Measurements from ENCODE around the gene BHMT2. TPM values are rescaled to one million over a fixed set of nuclear protein-coding genes. Genes with fewer than 3 reads are reported as not detected.

Gene BHMT2
- total and polyA plus RNA-seq, 2 experiments from 2014 or later, result 1.7 to 1.9 TPM

DNA sequence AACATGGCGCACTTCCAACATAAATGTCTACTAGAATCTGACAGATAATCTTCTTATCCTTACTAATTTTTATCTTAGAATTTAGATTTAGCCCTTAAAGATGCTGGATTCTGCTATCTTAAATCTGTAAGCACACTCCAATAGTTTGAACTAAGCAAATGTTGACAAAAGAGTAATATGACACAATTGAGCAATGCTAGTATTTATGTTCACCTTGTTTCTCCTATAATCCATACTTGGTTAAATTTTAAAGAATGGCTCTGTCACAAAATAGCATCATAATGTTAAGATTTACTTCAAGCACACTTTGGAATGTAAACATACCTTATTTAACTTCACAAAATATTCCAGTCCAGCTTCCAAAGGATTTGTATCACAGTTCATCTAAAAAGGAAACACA is 45.6 kb upstream of the BHMT2 start:
- no peak overlapping the region for H3K27ac Mint-ChIP-seq
- peaks cover 21% of the 10 kb centered on the region for H3K4me1 Mint-ChIP-seq
- H3K4me3 Mint-ChIP-seq, result no peak overlapping the region
- H3K4me2 ChIP-seq, result no peak overlapping the region
- no peaks in the 10 kb centered on the region for H3K79me2 ChIP-seq (replicated peaks; ENCODE audit: insufficient read depth)
- no peaks in the 10 kb centered on the region for H3K27me3 ChIP-seq (ENCODE audit: insufficient read depth)
- H3F3A ChIP-seq (replicated peaks; ENCODE audit: low read depth), result no peaks in the 10 kb centered on the region
- no peaks in the 10 kb centered on the region for H3K36me3 Mint-ChIP-seq (ENCODE audit: low read depth)
- H3K4me3 ChIP-seq, result no peak overlapping the region
- H3K9me2 ChIP-seq (ENCODE audit: insufficient read depth), result no peaks in the 10 kb centered on the region
- peaks cover 3% of the 10 kb centered on the region for H3K27me3 Mint-ChIP-seq (ENCODE audit: insufficient read depth, low read depth, poor library complexity)
- no peak for ATAC-seq
- H3K27ac ChIP-seq (ENCODE audit: low read depth), result no peak overlapping the region
- H4K20me1 ChIP-seq (replicated peaks; ENCODE audit: insufficient read depth), result no peaks in the 10 kb centered on the region
- H3K4me1 ChIP-seq (ENCODE audit: insufficient read depth), result peaks cover 14% of the 10 kb centered on the region
- TF ChIP-seq, protein P1, sequence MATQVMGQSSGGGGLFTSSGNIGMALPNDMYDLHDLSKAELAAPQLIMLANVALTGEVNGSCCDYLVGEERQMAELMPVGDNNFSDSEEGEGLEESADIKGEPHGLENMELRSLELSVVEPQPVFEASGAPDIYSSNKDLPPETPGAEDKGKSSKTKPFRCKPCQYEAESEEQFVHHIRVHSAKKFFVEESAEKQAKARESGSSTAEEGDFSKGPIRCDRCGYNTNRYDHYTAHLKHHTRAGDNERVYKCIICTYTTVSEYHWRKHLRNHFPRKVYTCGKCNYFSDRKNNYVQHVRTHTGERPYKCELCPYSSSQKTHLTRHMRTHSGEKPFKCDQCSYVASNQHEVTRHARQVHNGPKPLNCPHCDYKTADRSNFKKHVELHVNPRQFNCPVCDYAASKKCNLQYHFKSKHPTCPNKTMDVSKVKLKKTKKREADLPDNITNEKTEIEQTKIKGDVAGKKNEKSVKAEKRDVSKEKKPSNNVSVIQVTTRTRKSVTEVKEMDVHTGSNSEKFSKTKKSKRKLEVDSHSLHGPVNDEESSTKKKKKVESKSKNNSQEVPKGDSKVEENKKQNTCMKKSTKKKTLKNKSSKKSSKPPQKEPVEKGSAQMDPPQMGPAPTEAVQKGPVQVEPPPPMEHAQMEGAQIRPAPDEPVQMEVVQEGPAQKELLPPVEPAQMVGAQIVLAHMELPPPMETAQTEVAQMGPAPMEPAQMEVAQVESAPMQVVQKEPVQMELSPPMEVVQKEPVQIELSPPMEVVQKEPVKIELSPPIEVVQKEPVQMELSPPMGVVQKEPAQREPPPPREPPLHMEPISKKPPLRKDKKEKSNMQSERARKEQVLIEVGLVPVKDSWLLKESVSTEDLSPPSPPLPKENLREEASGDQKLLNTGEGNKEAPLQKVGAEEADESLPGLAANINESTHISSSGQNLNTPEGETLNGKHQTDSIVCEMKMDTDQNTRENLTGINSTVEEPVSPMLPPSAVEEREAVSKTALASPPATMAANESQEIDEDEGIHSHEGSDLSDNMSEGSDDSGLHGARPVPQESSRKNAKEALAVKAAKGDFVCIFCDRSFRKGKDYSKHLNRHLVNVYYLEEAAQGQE (IDR thresholded peaks at IDR 0.05; ENCODE audit: unreplicated experiment), result no peak
- TF ChIP-seq POLR2AphosphoS5 (IDR thresholded peaks at IDR 0.05; ENCODE audit: low read depth) (no peak), ZNF331 (CRISPR knock-in tag; IDR thresholded peaks at IDR 0.05; ENCODE audit: low read depth) (no peak), JUNB (IDR thresholded peaks at IDR 0.05; ENCODE audit: unreplicated experiment) (no peak), EZH2 (IDR thresholded peaks at IDR 0.05; ENCODE audit: low read depth, unreplicated experiment) (no peak), STAT1 (IDR thresholded peaks at IDR 0.05; ENCODE audit: unreplicated experiment) (no peak), EZH2phosphoT487 (IDR thresholded peaks at IDR 0.05; ENCODE audit: unreplicated experiment) (no peak), NANOG (IDR thresholded peaks at IDR 0.05; ENCODE audit: borderline replicate concordance) (no peak), CREB1 (CRISPR knock-in tag; IDR thresholded peaks at IDR 0.05; ENCODE audit: low read depth) (no peak), ZNF114 (CRISPR knock-in tag; IDR thresholded peaks at IDR 0.05) (no peak)
- TF ChIP-seq, protein P2, sequence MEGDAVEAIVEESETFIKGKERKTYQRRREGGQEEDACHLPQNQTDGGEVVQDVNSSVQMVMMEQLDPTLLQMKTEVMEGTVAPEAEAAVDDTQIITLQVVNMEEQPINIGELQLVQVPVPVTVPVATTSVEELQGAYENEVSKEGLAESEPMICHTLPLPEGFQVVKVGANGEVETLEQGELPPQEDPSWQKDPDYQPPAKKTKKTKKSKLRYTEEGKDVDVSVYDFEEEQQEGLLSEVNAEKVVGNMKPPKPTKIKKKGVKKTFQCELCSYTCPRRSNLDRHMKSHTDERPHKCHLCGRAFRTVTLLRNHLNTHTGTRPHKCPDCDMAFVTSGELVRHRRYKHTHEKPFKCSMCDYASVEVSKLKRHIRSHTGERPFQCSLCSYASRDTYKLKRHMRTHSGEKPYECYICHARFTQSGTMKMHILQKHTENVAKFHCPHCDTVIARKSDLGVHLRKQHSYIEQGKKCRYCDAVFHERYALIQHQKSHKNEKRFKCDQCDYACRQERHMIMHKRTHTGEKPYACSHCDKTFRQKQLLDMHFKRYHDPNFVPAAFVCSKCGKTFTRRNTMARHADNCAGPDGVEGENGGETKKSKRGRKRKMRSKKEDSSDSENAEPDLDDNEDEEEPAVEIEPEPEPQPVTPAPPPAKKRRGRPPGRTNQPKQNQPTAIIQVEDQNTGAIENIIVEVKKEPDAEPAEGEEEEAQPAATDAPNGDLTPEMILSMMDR (conservative IDR thresholded peaks at IDR 0.05; ENCODE audit: low read depth in 2 of 2), result no peak
- TF ChIP-seq, protein P3, sequence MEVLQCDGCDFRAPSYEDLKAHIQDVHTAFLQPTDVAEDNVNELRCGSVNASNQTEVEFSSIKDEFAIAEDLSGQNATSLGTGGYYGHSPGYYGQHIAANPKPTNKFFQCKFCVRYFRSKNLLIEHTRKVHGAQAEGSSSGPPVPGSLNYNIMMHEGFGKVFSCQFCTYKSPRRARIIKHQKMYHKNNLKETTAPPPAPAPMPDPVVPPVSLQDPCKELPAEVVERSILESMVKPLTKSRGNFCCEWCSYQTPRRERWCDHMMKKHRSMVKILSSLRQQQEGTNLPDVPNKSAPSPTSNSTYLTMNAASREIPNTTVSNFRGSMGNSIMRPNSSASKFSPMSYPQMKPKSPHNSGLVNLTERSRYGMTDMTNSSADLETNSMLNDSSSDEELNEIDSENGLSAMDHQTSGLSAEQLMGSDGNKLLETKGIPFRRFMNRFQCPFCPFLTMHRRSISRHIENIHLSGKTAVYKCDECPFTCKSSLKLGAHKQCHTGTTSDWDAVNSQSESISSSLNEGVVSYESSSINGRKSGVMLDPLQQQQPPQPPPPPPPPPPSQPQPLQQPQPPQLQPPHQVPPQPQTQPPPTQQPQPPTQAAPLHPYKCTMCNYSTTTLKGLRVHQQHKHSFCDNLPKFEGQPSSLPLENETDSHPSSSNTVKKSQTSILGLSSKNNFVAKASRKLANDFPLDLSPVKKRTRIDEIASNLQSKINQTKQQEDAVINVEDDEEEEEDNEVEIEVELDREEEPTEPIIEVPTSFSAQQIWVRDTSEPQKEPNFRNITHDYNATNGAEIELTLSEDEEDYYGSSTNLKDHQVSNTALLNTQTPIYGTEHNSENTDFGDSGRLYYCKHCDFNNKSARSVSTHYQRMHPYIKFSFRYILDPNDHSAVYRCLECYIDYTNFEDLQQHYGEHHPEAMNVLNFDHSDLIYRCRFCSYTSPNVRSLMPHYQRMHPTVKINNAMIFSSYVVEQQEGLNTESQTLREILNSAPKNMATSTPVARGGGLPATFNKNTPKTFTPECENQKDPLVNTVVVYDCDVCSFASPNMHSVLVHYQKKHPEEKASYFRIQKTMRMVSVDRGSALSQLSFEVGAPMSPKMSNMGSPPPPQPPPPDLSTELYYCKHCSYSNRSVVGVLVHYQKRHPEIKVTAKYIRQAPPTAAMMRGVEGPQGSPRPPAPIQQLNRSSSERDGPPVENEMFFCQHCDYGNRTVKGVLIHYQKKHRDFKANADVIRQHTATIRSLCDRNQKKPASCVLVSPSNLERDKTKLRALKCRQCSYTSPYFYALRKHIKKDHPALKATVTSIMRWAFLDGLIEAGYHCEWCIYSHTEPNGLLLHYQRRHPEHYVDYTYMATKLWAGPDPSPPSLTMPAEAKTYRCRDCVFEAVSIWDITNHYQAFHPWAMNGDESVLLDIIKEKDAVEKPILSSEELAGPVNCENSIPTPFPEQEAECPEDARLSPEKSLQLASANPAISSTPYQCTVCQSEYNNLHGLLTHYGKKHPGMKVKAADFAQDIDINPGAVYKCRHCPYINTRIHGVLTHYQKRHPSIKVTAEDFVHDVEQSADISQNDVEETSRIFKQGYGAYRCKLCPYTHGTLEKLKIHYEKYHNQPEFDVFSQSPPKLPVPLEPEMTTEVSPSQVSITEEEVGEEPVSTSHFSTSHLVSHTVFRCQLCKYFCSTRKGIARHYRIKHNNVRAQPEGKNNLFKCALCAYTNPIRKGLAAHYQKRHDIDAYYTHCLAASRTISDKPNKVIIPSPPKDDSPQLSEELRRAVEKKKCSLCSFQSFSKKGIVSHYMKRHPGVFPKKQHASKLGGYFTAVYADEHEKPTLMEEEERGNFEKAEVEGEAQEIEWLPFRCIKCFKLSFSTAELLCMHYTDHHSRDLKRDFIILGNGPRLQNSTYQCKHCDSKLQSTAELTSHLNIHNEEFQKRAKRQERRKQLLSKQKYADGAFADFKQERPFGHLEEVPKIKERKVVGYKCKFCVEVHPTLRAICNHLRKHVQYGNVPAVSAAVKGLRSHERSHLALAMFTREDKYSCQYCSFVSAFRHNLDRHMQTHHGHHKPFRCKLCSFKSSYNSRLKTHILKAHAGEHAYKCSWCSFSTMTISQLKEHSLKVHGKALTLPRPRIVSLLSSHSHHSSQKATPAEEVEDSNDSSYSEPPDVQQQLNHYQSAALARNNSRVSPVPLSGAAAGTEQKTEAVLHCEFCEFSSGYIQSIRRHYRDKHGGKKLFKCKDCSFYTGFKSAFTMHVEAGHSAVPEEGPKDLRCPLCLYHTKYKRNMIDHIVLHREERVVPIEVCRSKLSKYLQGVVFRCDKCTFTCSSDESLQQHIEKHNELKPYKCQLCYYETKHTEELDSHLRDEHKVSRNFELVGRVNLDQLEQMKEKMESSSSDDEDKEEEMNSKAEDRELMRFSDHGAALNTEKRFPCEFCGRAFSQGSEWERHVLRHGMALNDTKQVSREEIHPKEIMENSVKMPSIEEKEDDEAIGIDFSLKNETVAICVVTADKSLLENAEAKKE (CRISPR knock-in tag; IDR thresholded peaks at IDR 0.05), result no peak
- TF ChIP-seq, protein P4, sequence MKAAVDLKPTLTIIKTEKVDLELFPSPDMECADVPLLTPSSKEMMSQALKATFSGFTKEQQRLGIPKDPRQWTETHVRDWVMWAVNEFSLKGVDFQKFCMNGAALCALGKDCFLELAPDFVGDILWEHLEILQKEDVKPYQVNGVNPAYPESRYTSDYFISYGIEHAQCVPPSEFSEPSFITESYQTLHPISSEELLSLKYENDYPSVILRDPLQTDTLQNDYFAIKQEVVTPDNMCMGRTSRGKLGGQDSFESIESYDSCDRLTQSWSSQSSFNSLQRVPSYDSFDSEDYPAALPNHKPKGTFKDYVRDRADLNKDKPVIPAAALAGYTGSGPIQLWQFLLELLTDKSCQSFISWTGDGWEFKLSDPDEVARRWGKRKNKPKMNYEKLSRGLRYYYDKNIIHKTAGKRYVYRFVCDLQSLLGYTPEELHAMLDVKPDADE (IDR thresholded peaks at IDR 0.05), result no peak
- H3K36me3 ChIP-seq (ENCODE audit: insufficient read depth), result no peaks in the 10 kb centered on the region
- no peak for DNase-seq (ENCODE audit: low spot score)
- H2AFZ ChIP-seq, result no peak overlapping the region
- no peaks in the 10 kb centered on the region for H3K9me3 Mint-ChIP-seq
